ENCODE measurements around the gene F12.

The F12 gene

DNA sequence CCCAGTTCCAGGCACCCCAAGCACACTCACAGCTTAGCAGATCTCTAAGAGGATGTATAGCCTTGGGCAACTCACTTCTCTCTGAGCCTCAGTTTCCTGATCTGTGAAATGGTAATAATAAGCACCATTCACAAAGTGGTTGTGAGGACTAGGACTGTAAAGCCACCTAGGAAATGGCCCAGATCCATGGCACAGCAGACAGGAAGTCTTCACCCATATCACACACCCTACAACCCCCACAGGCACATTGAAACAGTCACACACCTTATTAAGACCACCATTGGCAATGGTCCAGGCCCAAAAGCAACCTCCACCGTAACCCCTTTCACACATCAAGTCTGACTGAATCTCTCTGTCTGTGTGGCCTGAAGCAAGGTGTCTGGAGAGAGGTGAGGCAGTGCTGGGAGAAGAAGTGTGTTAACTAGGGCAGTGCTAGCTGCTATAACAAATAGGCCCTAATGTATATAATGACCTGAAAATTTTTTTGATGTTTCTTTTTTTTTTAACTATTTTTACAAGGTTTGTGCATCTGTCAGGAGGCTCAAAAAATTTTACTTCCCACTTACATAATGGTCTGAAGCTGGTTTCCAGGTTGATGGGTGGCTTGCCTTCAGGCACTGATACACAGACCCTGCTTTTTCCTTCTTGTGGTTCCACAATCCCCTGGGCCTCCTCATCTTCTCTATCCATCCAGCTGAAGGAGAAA lies 54.0 kb downstream of the F12 start:
- Histone ChIP-seq H3K27ac (replicated peaks) (no peak overlapping the region), H3K4me3 (replicated peaks; ENCODE audit: insufficient read depth, low read length) (no peak overlapping the region), H3K27me3 (ENCODE audit: insufficient read depth, poor library complexity, severe bottlenecking) (no peaks in the 10 kb centered on the region)
- DNase-seq (ENCODE audit: low read depth in 1 of 2, low spot score in 1 of 2), result no peak
- no peak for TF ChIP-seq GABPA (IDR thresholded peaks at IDR 0.05; ENCODE audit: low read depth)
- TF ChIP-seq POLR2AphosphoS5 (IDR thresholded peaks at IDR 0.05; ENCODE audit: low read depth), result no peak
- TF ChIP-seq SPI1 (IDR thresholded peaks at IDR 0.05; ENCODE audit: borderline replicate concordance, low read depth), result no peak
- TF ChIP-seq, protein P1, sequence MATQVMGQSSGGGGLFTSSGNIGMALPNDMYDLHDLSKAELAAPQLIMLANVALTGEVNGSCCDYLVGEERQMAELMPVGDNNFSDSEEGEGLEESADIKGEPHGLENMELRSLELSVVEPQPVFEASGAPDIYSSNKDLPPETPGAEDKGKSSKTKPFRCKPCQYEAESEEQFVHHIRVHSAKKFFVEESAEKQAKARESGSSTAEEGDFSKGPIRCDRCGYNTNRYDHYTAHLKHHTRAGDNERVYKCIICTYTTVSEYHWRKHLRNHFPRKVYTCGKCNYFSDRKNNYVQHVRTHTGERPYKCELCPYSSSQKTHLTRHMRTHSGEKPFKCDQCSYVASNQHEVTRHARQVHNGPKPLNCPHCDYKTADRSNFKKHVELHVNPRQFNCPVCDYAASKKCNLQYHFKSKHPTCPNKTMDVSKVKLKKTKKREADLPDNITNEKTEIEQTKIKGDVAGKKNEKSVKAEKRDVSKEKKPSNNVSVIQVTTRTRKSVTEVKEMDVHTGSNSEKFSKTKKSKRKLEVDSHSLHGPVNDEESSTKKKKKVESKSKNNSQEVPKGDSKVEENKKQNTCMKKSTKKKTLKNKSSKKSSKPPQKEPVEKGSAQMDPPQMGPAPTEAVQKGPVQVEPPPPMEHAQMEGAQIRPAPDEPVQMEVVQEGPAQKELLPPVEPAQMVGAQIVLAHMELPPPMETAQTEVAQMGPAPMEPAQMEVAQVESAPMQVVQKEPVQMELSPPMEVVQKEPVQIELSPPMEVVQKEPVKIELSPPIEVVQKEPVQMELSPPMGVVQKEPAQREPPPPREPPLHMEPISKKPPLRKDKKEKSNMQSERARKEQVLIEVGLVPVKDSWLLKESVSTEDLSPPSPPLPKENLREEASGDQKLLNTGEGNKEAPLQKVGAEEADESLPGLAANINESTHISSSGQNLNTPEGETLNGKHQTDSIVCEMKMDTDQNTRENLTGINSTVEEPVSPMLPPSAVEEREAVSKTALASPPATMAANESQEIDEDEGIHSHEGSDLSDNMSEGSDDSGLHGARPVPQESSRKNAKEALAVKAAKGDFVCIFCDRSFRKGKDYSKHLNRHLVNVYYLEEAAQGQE (IDR thresholded peaks at IDR 0.05; ENCODE audit: insufficient replicate concordance, low read depth), result no peak
- TF ChIP-seq, protein P2, sequence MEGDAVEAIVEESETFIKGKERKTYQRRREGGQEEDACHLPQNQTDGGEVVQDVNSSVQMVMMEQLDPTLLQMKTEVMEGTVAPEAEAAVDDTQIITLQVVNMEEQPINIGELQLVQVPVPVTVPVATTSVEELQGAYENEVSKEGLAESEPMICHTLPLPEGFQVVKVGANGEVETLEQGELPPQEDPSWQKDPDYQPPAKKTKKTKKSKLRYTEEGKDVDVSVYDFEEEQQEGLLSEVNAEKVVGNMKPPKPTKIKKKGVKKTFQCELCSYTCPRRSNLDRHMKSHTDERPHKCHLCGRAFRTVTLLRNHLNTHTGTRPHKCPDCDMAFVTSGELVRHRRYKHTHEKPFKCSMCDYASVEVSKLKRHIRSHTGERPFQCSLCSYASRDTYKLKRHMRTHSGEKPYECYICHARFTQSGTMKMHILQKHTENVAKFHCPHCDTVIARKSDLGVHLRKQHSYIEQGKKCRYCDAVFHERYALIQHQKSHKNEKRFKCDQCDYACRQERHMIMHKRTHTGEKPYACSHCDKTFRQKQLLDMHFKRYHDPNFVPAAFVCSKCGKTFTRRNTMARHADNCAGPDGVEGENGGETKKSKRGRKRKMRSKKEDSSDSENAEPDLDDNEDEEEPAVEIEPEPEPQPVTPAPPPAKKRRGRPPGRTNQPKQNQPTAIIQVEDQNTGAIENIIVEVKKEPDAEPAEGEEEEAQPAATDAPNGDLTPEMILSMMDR (IDR thresholded peaks at IDR 0.05; ENCODE audit: insufficient read depth, low read length), result no peak

GRCh38 chr5:177354711-177355110 lies 54.7 kb downstream of the F12 start:
- Histone ChIP-seq H3K4me3 (replicated peaks; ENCODE audit: insufficient read depth, low read length) (no peak overlapping the region), H3K27me3 (ENCODE audit: insufficient read depth, poor library complexity, severe bottlenecking) (no peaks in the 10 kb centered on the region), H3K27ac (replicated peaks) (no peak overlapping the region)
- TF ChIP-seq SPI1 (IDR thresholded peaks at IDR 0.05; ENCODE audit: borderline replicate concordance, low read depth) (peak; percentile 30; the same call in 1 of the 2 replicates), GABPA (IDR thresholded peaks at IDR 0.05; ENCODE audit: low read depth) (no peak)
- DNase-seq (ENCODE audit: low read depth in 1 of 2, low spot score in 1 of 2), result peak in 1 of 2 experiments; percentile 38

GRCh38 chr5:177354256-177354655 lies 55.1 kb downstream of the F12 start:
- Histone ChIP-seq H3K27ac (replicated peaks) (no peak overlapping the region), H3K27me3 (ENCODE audit: insufficient read depth, poor library complexity, severe bottlenecking) (no peaks in the 10 kb centered on the region)
- TF ChIP-seq SPI1 (IDR thresholded peaks at IDR 0.05; ENCODE audit: borderline replicate concordance, low read depth) (no peak), GABPA (IDR thresholded peaks at IDR 0.05; ENCODE audit: low read depth) (no peak), POLR2AphosphoS5 (IDR thresholded peaks at IDR 0.05; ENCODE audit: low read depth) (no peak)
- TF ChIP-seq, protein P1 (IDR thresholded peaks at IDR 0.05; ENCODE audit: insufficient replicate concordance, low read depth), result no peak
- TF ChIP-seq, protein P2 (IDR thresholded peaks at IDR 0.05; ENCODE audit: insufficient read depth, low read length), result no peak

DNA sequence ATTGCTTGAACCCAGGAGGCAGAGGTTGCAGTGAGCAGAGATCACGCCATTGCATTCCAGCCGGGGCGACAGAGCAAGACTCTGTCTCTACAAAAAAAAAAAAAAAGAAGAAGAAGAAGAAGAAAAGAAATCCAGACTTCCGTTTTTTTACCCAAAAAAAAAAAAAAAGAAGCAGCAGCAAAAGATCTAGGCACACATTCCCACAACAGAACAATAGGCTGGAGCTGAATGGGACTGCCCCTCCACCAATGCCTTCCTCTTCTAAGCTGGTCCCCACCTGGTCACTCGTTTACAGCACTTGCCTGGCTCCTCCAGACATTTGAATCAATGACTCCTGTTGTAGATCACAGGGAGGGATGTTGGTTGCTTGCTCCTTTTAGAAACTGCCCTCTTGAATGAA lies 56.3 kb downstream of the F12 start:
- Histone ChIP-seq H3K27ac (replicated peaks) (peak overlapping the region; percentile 99), H3K27me3 (ENCODE audit: insufficient read depth, poor library complexity, severe bottlenecking) (no peaks in the 10 kb centered on the region), H3K4me3 (replicated peaks; ENCODE audit: insufficient read depth, low read length) (no peak overlapping the region)
- DNase-seq (ENCODE audit: low read depth in 1 of 2, low spot score in 1 of 2), result peak in 1 of 2 experiments; percentile 63
- TF ChIP-seq SPI1 (IDR thresholded peaks at IDR 0.05; ENCODE audit: borderline replicate concordance, low read depth) (peak; percentile 90), POLR2AphosphoS5 (IDR thresholded peaks at IDR 0.05; ENCODE audit: low read depth) (no peak)

More at GRCh38 chr5:177354256-177354655, 55.1 kb downstream of the F12 start:
- no peak overlapping the region for H3K4me3 ChIP-seq (replicated peaks; ENCODE audit: insufficient read depth, low read length)
- no peak for DNase-seq (ENCODE audit: low read depth in 1 of 2, low spot score in 1 of 2)

Data from HL-60 (cell line).